Vagina (tissue), 2 donors: ENCODE results near the gene GNAS-AS1. TPM values are rescaled to one million over a fixed set of nuclear protein-coding genes. Genes with fewer than 3 reads are reported as not detected.

Source experiments
- DNase-seq, 2 donors: peaks; one replicate each; pipeline ENCODE4 v3.0.0-alpha.2; 2017; ENCODE audit errors: extremely low spot score in 2 of 2
- H3K27ac ChIP-seq: fragments of 200-600 bp; sonication (generic); one replicate; pipeline ENCODE4 v1.5.1; 2019
- H3K27me3 ChIP-seq: fragments of 200-600 bp; sonication (generic); one replicate; pipeline ENCODE4 v1.5.1; 2019
- H3K36me3 ChIP-seq, 2 donors: fragments of 200-600 bp; sonication (generic); one replicate each; pipeline ENCODE4 v1.5.1; 2017 to 2019
- H3K4me1 ChIP-seq: fragments of 200-600 bp; sonication (generic); one replicate; pipeline ENCODE4 v1.5.1; 2019
- H3K4me3 ChIP-seq, 2 donors: fragments of 200-600 bp; sonication (generic); 1 replicate in 1 of 2; 2 replicates in 1 of 2; pipeline ENCODE4 v1.5.1; 2016 to 2019
- H3K9me3 ChIP-seq: fragments of 200-600 bp; sonication (generic); one replicate; pipeline ENCODE4 v1.5.1; 2019
- POLR2A ChIP-seq, 2 donors: fragments of 450-650 bp; IDR thresholded peaks; one replicate each; pipeline ENCODE4 v1.6.1; 2017; ENCODE audit warnings: antibody characterized with exemption in 2 of 2, mild to moderate bottlenecking in 2 of 2, moderate library complexity in 2 of 2
- POLR2AphosphoS5 ChIP-seq, 2 donors: sonication (generic); formaldehyde crosslinking; IDR thresholded peaks; one replicate each; pipeline ENCODE4 v1.9.0; 2017; ENCODE audit warnings: antibody characterized with exemption in 2 of 2, mild to moderate bottlenecking in 2 of 2, low read depth in 1 of 2; ENCODE audit not compliant: insufficient read depth in 1 of 2
- intact Hi-C: fragments of 100-400 bp; cut with DNase I; formaldehyde crosslinking; loops from one replicate; pipeline ENCODE4 v1.15.1; 2023
- total RNA-seq: library from RNA; depleted of rRNA; stranded (reverse); fragments of >200 nt; gene quantifications from one replicate; pipeline ENCODE4 v1.2.3, GENCODE V29; 2016
- TF ChIP-seq, protein P1 (sequence below), 3 experiments: fragments of 450-650 bp in 2 of 3; fragments of 200-600 bp in 1 of 3; sonication (generic) in 1 of 3; IDR thresholded peaks; one replicate each; pipeline ENCODE4 v1.5.1; 2017 to 2019; ENCODE audit warnings: antibody characterized with exemption in 3 of 3, mild to moderate bottlenecking in 2 of 3, moderate library complexity in 2 of 3

The GNAS-AS1 gene
- total RNA-seq, 1 donor from 2014 or later, result not detected

DNA sequence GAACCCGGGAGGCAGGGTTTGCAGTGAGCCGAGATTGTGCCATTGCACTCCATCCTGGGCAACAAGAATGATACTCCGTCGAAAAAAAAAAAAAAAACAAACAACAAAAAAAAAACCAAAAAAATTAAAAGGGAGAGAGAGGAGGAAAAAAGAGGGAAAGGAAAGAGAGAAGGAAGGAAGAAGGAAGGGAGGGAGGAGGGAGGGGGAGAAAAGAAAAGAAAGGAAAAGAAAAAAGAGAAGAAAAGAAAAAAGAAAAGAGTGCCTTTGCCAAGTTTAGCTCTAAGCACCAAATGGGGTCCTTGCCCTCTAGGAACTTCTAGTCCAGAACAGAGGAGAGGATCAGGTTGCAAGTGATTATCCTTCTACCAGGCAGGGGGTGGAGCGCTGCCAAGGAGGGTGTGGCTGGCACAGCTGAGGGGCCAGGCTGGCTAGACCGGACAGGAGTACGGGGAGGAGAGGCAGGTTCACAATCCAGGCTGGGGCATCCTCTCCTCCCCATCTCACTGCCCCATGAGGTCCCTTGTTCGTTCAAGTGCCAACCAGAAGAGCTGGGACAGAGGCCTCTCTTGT lies 20.9 kb upstream of the GNAS-AS1 start:
- H3K4me3 ChIP-seq, result no peak overlapping the region
- intact Hi-C loops, result no loop called here
- H3K9me3 ChIP-seq, result no peaks in the 10 kb centered on the region
- H3K36me3 ChIP-seq, result no peaks in the 10 kb centered on the region
- no peak for DNase-seq
- no peaks in the 10 kb centered on the region for H3K27me3 ChIP-seq
- H3K4me1 ChIP-seq, result peaks cover 5% of the 10 kb centered on the region
- no peak overlapping the region for H3K27ac ChIP-seq
- no peak for TF ChIP-seq POLR2A (IDR thresholded peaks at IDR 0.05)
- TF ChIP-seq, protein P1, sequence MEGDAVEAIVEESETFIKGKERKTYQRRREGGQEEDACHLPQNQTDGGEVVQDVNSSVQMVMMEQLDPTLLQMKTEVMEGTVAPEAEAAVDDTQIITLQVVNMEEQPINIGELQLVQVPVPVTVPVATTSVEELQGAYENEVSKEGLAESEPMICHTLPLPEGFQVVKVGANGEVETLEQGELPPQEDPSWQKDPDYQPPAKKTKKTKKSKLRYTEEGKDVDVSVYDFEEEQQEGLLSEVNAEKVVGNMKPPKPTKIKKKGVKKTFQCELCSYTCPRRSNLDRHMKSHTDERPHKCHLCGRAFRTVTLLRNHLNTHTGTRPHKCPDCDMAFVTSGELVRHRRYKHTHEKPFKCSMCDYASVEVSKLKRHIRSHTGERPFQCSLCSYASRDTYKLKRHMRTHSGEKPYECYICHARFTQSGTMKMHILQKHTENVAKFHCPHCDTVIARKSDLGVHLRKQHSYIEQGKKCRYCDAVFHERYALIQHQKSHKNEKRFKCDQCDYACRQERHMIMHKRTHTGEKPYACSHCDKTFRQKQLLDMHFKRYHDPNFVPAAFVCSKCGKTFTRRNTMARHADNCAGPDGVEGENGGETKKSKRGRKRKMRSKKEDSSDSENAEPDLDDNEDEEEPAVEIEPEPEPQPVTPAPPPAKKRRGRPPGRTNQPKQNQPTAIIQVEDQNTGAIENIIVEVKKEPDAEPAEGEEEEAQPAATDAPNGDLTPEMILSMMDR (IDR thresholded peaks at IDR 0.05), result no peak
- TF ChIP-seq POLR2AphosphoS5 (IDR thresholded peaks at IDR 0.05; ENCODE audit: insufficient read depth in 1 of 2, low read depth in 1 of 2), result no peak

DNA sequence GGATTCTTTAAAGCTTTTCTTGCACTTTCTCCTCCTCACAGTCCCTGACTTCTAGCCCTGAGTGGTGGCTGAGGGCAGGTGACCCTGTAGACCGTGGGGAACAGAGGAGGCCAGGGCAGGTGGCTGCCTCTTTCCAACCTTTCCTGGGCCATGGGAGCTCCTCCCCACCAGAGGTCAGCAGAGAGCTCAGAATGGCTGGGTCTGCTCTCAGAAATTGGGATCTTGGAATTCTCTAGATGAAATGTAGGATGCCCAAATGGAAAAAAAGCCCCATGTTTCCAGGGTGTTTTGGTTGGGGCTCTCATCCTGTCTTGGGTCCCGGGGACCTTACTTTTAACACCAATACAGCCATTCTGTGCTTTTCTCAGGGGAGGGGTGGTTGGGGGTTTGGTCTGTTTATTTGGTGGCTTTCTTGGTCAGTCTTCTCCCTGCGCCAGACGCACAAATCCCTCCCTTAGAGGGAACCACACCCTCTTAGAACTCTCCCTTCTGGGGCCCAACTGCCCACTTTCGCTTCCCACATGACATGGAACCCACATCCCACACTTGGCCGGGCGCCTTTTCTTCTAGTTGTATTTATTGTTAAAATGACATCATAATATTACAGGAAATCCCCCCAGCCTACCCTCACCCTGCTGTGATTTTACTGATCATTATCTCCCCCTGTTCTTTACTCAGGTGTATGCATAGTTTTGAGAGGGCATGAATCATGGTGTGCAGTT lies 19.8 kb upstream of the GNAS-AS1 start:
- intact Hi-C loops, result no loop called here
- Histone ChIP-seq H3K27ac (no peak overlapping the region), H3K27me3 (no peaks in the 10 kb centered on the region), H3K4me1 (peaks cover 5% of the 10 kb centered on the region), H3K36me3 (no peaks in the 10 kb centered on the region), H3K4me3 (no peak overlapping the region), H3K9me3 (no peaks in the 10 kb centered on the region)
- TF ChIP-seq POLR2A (IDR thresholded peaks at IDR 0.05) (no peak), POLR2AphosphoS5 (IDR thresholded peaks at IDR 0.05; ENCODE audit: insufficient read depth in 1 of 2, low read depth in 1 of 2) (peak in 1 of 2 donors; percentile 17)
- TF ChIP-seq, protein P1 (IDR thresholded peaks at IDR 0.05), result peak; percentile 76 to 80 (median 76)
- peak in 1 of 2 donors; percentile 74 for DNase-seq

DNA sequence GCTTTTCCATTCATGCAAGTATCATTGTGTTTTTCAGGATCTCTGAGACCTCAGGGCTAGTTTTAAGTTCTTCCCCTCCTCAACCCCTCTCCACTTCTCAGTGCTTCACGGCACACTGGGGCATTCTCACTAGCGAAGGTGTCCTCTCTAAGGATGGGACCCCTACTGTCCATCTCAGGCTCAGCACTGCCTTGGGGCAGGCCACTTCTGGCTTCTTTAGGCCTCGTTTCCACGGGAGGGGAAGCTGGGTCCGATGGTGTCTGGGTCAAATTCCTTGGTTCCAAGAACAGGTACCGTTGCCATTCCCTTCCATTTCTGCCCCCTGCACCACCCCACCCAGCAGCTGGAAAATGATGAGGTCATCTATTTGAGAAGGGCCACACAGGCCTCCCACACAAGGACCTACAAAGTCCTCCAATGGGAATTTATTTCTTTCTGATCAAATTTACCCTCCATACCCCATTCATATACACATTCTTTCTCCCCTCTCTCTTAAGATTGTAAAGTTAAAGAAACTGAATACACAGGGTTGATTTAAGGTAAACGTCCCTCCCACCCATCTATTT lies 19.0 kb upstream of the GNAS-AS1 start:
- Histone ChIP-seq H3K4me3 (no peak overlapping the region), H3K27ac (no peak overlapping the region), H3K9me3 (no peaks in the 10 kb centered on the region), H3K4me1 (peaks cover 5% of the 10 kb centered on the region), H3K36me3 (no peaks in the 10 kb centered on the region), H3K27me3 (no peaks in the 10 kb centered on the region)
- TF ChIP-seq POLR2A (IDR thresholded peaks at IDR 0.05), result no peak
- TF ChIP-seq POLR2AphosphoS5 (IDR thresholded peaks at IDR 0.05; ENCODE audit: insufficient read depth in 1 of 2, low read depth in 1 of 2), result no peak
- TF ChIP-seq, protein P1 (IDR thresholded peaks at IDR 0.05), result no peak
- DNase-seq, result peak in 1 of 2 donors; percentile 55
- intact Hi-C loops, result no loop called here

DNA sequence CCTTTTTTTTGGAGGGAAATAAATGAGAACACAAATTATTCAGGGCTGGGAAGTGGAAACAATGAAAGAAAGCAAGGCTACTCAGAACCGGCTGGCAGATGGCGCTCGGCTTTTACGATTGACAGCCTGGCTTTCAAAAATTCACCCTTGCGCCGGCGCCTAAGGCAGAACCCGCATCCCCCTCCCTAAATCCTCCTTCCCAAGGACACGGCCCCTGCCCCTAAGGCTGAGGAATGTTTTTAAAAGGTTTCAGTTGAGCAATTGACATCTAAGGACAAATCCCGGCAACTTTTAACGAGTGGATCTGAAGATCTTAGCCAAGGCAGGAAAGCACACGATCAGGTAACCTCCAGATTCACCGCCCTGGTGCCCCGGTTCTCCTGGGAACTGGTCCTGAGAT lies 18.1 kb upstream of the GNAS-AS1 start:
- TF ChIP-seq POLR2A (IDR thresholded peaks at IDR 0.05) (no peak), POLR2AphosphoS5 (IDR thresholded peaks at IDR 0.05; ENCODE audit: insufficient read depth in 1 of 2, low read depth in 1 of 2) (no peak)
- TF ChIP-seq, protein P1 (IDR thresholded peaks at IDR 0.05), result no peak
- DNase-seq, result no peak
- H3K27me3 ChIP-seq, result no peaks in the 10 kb centered on the region
- H3K9me3 ChIP-seq, result no peaks in the 10 kb centered on the region
- no peak overlapping the region for H3K27ac ChIP-seq
- peaks cover 5% of the 10 kb centered on the region for H3K4me1 ChIP-seq
- H3K4me3 ChIP-seq, result no peak overlapping the region
- intact Hi-C loops, result no loop called here
- H3K36me3 ChIP-seq, result no peaks in the 10 kb centered on the region

DNA sequence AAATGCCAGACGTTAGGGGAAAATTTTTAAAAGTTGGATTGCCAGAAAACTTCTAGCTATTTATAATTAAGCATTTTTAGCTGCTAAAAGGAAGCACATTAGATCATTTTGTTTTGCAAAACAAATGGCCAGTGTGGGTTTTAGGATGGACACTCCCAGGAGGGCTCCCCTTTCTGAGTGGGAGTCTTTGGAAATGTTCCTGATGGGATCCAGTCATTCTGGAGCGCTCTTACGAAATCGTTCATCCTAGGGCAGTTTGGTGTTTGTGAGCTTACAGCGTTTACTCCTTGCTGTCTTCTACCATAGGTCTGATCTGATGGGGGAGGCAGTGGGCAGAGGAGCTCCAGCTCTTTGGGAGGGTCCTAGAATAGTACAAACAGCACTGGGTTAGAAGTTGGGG lies 16.5 kb upstream of the GNAS-AS1 start:
- H3K27ac ChIP-seq, result no peak overlapping the region
- H3K27me3 ChIP-seq, result no peaks in the 10 kb centered on the region
- no peak overlapping the region for H3K4me3 ChIP-seq
- TF ChIP-seq POLR2AphosphoS5 (IDR thresholded peaks at IDR 0.05; ENCODE audit: insufficient read depth in 1 of 2, low read depth in 1 of 2) (peak in 1 of 2 donors; percentile 53), POLR2A (IDR thresholded peaks at IDR 0.05) (no peak)
- TF ChIP-seq, protein P1 (IDR thresholded peaks at IDR 0.05), result no peak
- DNase-seq, result no peak
- H3K4me1 ChIP-seq, result peaks cover 5% of the 10 kb centered on the region
- H3K36me3 ChIP-seq, result no peaks in the 10 kb centered on the region
- no peaks in the 10 kb centered on the region for H3K9me3 ChIP-seq
- intact Hi-C loops, result no loop called here
